Testis (tissue), 2 donors: Measurements from ENCODE around the gene MTCP1.

Experiments used
- CTCF ChIP-seq, 3 experiments: fragments of 450-650 bp in 2 of 3; fragments of 200-600 bp in 1 of 3; sonication (generic) in 1 of 3; IDR thresholded peaks; one replicate each; pipeline ENCODE4 v1.5.1; 2016 to 2019; ENCODE audit warnings: antibody characterized with exemption in 3 of 3, mild to moderate bottlenecking in 2 of 3, moderate library complexity in 1 of 3
- POLR2A ChIP-seq: fragments of 450-650 bp; IDR thresholded peaks from one replicate; pipeline ENCODE4 v1.6.1; 2017; ENCODE audit warnings: antibody characterized with exemption, mild to moderate bottlenecking, moderate library complexity

- no peak for TF ChIP-seq CTCF (IDR thresholded peaks at IDR 0.05)
- TF ChIP-seq POLR2A = no peak
These were observed 24.0 kb downstream of the MTCP1 start for GRCh38 chrX:155046811-155047528.
